ENCODE results near the gene SUPT5H.

SUPT5H gene

DNA sequence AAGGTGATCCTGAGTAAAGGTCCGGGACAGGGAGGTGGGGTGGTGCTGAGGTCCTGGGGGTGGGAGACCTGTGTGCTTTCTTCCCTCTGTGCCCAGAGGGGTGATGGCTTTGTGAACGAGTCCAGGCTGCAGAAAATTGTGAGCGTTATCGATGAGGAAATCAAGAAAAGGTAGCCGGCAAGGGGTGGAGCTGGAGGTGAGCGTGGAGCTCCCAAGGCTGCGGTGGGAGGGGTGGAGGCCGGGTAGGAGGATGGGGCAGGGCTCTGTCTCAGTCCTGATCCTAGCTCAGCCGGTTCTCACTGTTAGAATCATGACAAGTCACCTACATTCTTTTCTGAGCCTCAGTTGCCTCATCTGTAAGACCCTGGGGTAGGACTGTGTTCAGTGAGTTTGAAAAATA, 73.6 kb downstream of the SUPT5H start:
- no peak for DNase-seq (ENCODE audit: low read depth in 3 of 3, low spot score in 1 of 3)

DNA sequence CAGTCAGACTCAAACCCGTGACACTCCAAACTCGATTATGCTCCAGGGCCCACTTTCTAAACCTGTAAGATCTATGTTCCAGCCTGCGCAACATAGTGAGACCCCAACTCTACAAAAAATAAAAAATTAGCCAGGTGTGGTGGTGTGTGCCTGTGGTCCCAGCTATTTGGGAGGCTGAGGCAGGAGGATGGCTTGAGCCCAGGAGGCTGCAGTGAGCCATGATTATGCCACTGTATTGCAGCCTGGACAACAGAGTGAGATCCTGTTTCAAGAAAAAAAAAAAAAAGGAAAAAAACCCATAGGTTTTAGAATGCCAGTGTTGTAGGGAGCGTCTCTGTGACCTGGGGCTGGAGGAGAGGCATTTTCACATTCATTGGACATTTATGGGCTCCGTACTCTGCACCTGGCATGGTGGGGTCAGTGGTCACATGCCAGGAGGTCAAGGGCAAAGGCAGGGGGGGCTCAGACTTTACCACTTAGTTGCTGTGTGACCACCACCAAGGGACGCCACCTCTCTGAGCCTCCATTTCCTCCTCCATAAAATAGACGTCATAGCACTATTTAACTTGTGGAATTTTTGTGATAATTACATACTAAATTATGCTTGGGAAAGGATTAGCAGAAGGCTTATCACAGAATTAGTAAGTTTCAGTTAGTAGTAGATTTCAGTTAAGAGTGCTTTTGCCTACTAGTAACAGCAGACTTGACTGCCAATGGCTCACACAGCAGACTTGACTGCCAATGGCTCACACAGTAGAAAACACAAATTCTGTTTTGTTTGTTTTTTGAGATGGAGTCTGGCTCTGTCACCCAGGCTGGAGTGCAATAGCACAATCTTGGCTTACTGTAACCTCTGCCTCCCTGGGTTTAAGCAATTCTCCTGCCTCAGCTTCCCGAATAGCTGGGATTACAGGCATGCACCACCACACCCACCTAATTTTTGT, 75.4 kb downstream of the SUPT5H start:
- no peak for DNase-seq (ENCODE audit: low read depth in 3 of 3, low spot score in 1 of 3)

DNA sequence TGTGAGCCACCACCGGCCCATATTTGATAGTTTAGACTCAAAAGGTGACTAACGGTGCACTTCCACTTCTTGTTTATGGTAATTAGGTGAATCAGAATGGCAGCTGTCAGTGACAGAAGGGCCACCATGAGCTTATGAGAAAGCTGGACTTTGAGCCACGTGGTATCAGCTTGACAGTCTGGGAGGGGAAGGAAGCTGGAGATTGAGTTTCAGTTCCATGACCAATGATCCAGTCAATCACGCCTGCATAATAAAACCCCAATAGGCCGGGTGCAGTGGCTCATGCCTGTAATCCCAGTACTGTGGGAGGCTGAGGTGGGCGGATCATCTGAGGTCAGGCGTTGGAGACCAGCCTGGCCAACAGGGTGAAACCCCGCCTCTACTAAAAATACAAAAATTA, 79.1 kb downstream of the SUPT5H start:
- no peak for DNase-seq (ENCODE audit: low read depth in 3 of 3, low spot score in 1 of 3)

DNA sequence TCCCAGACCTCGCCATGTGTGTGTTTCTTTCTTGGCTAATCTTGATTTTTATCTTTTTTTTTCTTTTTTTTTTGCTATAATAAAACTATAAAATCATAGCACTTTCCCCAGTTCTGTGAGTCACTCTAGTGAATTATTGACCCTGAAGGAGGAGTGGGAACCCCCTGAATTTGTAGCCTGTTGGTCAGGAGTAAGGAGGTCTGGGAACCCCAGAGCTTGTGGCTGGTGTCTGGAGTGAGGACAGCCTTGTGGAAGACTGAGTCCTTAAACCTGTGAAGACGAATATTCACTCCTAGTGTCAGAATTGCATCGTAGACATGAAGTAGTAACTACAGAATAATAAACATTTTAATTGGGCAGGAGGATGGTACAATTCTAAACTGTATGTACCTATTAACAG, 79.8 kb downstream of the SUPT5H start:
- no peak for DNase-seq (ENCODE audit: low read depth in 3 of 3, low spot score in 1 of 3)

All from stimulated activated CD4-positive, alpha-beta T cell treated with anti-CD3 and anti-CD28 coated beads, TNF-alpha, amount 100 ng/mL, for 1 hour (primary cell).